Measurements from ENCODE around the gene PLCB1.

DNA sequence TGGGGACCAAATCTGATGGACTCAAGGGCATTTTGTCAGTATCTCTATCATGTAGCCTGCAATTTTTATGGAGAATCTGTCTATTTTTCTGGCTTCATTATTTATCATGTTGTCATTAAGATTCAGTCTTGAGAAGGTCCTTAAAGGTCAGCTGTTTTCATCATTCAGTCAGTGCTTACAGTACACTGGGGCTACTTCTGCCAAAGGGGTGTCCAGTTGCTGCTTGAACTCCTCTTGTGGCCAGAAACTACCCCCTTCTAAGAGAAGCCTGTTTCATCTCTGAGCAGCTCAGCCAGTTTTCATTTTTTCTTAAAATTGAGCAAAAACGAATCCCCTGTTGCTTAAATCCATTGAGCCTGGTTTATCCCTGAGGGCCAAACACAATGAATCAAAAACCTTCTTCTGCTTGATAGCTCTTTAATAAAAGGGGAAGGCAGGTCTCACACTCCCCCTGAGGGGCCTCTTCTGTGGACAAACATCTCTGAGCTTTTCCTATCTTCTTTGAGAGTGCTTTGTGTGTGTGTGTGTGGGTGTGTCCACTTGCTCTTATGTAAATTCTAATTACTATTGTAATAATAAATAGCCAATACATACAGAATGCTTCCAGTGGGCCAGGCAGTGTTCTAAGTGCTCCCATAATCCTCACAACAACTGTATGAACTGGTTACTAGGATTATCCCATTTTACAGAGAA lies 172.2 kb downstream of the PLCB1 start:
- TF ChIP-seq, protein P1, sequence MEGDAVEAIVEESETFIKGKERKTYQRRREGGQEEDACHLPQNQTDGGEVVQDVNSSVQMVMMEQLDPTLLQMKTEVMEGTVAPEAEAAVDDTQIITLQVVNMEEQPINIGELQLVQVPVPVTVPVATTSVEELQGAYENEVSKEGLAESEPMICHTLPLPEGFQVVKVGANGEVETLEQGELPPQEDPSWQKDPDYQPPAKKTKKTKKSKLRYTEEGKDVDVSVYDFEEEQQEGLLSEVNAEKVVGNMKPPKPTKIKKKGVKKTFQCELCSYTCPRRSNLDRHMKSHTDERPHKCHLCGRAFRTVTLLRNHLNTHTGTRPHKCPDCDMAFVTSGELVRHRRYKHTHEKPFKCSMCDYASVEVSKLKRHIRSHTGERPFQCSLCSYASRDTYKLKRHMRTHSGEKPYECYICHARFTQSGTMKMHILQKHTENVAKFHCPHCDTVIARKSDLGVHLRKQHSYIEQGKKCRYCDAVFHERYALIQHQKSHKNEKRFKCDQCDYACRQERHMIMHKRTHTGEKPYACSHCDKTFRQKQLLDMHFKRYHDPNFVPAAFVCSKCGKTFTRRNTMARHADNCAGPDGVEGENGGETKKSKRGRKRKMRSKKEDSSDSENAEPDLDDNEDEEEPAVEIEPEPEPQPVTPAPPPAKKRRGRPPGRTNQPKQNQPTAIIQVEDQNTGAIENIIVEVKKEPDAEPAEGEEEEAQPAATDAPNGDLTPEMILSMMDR (IDR thresholded peaks at IDR 0.05; ENCODE audit: low read depth, low read length, poor library complexity, severe bottlenecking): no peak
- TF ChIP-seq EZH2phosphoT487 (IDR thresholded peaks at IDR 0.05; ENCODE audit: borderline replicate concordance, low read length): no peak
